Gastrocnemius medialis (tissue), 4 donors: Measurements from ENCODE around the gene CYB561A3.

Experiments used
- CTCF ChIP-seq, 5 experiments: fragments of 450-650 bp in 3 of 5; fragments of 200-600 bp in 2 of 5; sonication (generic) in 2 of 5; IDR thresholded peaks in 4 of 5; conservative IDR thresholded peaks in 1 of 5; 1 replicate in 4 of 5; 2 replicates in 1 of 5; pipeline ENCODE4 v1.5.1; 2016 to 2019; ENCODE audit warnings: antibody characterized with exemption in 5 of 5, mild to moderate bottlenecking in 3 of 5, moderate library complexity in 3 of 5
- POLR2A ChIP-seq, 2 donors: fragments of 450-650 bp; IDR thresholded peaks; one replicate each; pipeline ENCODE4 v1.6.1; 2017; ENCODE audit warnings: antibody characterized with exemption in 2 of 2, mild to moderate bottlenecking in 2 of 2, moderate library complexity in 2 of 2

GRCh38 chr11:61372659-61373420 is 11.2 kb upstream of the CYB561A3 start:
- TF ChIP-seq CTCF (IDR thresholded peaks at IDR 0.05 in 4 of 5, conservative IDR thresholded peaks at IDR 0.05 in 1 of 5) (no peak), POLR2A (IDR thresholded peaks at IDR 0.05) (no peak)
